NCI-H1092 (cell line): ENCODE measurements around the gene HES5.

Experiments
- DNase-seq: peaks from one replicate; lab custom pipeline; 2025; lab: John Stamatoyannopoulos, UW

The HES5 gene

GRCh38 chr1:2530513-2531361, 674 bp upstream of the HES5 start:
- DNase-seq: no peak

- DNase-seq: no peak
Observed at GRCh38 chr1:2528966-2529783, 888 bp downstream of the HES5 start.

- DNase-seq: no peak
Observed at GRCh38 chr1:2528611-2528965, 1.5 kb downstream of the HES5 start.

- no peak for DNase-seq
Observed at GRCh38 chr1:2528016-2528415, 2.0 kb downstream of the HES5 start.

GRCh38 chr1:2527556-2527860, 2.6 kb downstream of the HES5 start:
- no peak for DNase-seq

- DNase-seq: no peak
Observed at GRCh38 chr1:2526824-2527555, 3.1 kb downstream of the HES5 start.

- peak; percentile 81 for DNase-seq
Observed at GRCh38 chr1:2525920-2526823, 3.9 kb downstream of the HES5 start, which contains the start of gene PANK4. Gene PANK4, minus strand, starts transcription at chr1:2526596. Its CDS starts 9 bp downstream, at chr1:2526587.

- DNase-seq: no peak
Observed at GRCh38 chr1:2525572-2525919, 4.5 kb downstream of the HES5 start.

- DNase-seq: no peak
Observed at GRCh38 chr1:2523891-2524609, 6.0 kb downstream of the HES5 start.

GRCh38 chr1:2523191-2523890, 6.7 kb downstream of the HES5 start:
- no peak for DNase-seq

- DNase-seq: no peak
Observed at GRCh38 chr1:2522230-2522629, 7.8 kb downstream of the HES5 start.

- no peak for DNase-seq
Observed at GRCh38 chr1:2520806-2521205, 9.3 kb downstream of the HES5 start.

- no peak for DNase-seq
Observed at GRCh38 chr1:2520206-2520605, 9.9 kb downstream of the HES5 start.

GRCh38 chr1:2519729-2520128, 10.3 kb downstream of the HES5 start:
- DNase-seq: no peak

- DNase-seq: no peak
Observed at GRCh38 chr1:2519029-2519685, 10.9 kb downstream of the HES5 start.

- DNase-seq: no peak
Observed at GRCh38 chr1:2518528-2518927, 11.5 kb downstream of the HES5 start.

GRCh38 chr1:2517966-2518365, 12.1 kb downstream of the HES5 start:
- no peak for DNase-seq

- no peak for DNase-seq
Observed at GRCh38 chr1:2516946-2517345, 13.1 kb downstream of the HES5 start.

- DNase-seq: no peak
Observed at GRCh38 chr1:2516124-2516523, 13.9 kb downstream of the HES5 start.

GRCh38 chr1:2515763-2516080, 14.3 kb downstream of the HES5 start:
- no peak for DNase-seq
